GM18505 (cell line): Measurements from ENCODE around the gene NOD1.
A peak's percentile ranks its signal among the peaks of the same experiment; 100 is the strongest.
"Not testable (repeated sequence)": the region's sequence is repeated elsewhere in the genome, so short reads cannot be mapped to it uniquely, and the experiment has no call there.

Experiments
- ATAC-seq: cut with Tn5 transposase; IDR thresholded peaks from one replicate; pipeline ENCODE4 v1.9.1; 2021; ENCODE audit not compliant: unreplicated experiment
- POLR2A ChIP-seq: IDR thresholded peaks from 4 replicates; pipeline ENCODE4 v1.6.1; 2011; ENCODE audit warnings: borderline replicate concordance; ENCODE audit not compliant: insufficient read depth, insufficient read length; ENCODE audit errors: extremely low read depth

Gene NOD1

GRCh38 chr7:30511494-30511893 lies 32.9 kb upstream of the NOD1 start:
- no peak for ATAC-seq
- TF ChIP-seq POLR2A, result no peak

DNA sequence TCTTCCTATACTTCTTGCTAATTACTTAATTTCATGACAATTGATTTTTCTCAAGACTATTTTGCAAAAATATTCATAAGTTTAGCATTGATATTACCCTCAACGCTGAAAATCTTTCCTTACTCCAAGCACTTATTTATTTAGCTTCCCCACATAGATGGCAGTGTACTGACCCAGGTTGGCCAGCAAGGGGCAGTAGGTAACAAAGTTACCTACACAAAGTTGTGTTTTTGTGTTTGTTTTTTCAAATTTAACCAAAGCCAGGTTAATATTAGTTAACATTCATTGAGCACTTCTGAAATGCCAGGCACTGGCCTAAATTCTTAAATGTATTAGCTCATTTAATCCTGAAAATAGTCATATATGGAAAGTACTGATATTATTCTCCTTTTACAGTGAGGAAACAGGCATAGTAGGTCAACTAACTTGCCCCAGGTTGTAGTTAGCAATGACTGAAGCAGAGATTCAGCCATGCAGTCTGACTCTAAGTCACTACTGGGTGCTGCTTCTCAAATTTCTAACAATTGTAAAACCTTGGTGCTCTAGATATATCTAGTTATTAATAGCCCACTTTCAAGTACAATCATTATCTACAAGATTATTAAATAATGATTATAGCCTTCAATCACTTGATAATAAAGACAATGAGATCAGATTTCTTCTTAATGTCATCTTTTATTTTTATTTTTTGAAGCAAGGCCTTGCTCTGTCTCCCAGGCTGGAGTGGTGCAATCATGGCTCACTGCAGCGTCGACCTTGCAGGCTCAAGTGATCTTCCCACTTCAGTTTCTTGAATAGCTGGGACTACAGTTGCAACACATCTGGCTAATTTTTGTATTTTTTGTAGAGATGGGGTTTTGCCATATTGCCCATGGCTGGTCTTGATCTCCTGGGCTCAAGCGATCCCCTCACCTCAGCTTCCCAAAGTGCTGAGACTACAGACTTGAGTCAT lies 31.8 kb upstream of the NOD1 start:
- TF ChIP-seq POLR2A, result no peak
- ATAC-seq, result no peak

DNA sequence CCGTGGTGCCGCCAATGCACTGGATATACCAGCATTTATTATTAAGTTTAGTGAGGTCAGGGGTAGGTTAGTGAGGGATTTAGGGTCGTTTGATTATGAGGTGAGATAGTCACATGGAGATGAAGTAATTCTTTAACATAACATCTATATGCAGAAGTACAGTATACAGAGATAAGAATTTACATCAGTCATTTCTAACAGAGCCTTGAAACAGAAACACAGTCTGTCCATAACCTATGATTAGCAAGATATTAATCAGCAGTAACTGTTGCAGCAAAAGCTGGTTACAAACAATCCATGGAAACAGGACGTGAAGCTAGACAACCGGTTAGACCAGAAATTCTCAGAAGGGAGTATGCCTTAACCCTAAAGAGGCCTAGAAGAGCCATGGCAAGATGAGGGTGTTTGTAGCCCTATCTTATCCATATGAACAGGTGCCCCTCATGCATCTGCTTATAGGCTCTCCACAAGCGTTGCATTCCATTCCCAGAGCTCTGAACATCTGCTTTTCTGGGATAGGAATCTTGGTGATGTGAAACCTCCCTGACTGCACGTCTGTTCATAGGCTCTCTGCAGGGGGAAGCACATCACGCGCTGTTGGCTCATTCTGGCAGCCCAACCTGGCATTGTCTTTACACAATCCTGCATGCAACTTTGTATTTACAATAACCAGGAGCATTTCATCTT lies 30.7 kb upstream of the NOD1 start:
- not testable (repeated sequence) for ATAC-seq

DNA sequence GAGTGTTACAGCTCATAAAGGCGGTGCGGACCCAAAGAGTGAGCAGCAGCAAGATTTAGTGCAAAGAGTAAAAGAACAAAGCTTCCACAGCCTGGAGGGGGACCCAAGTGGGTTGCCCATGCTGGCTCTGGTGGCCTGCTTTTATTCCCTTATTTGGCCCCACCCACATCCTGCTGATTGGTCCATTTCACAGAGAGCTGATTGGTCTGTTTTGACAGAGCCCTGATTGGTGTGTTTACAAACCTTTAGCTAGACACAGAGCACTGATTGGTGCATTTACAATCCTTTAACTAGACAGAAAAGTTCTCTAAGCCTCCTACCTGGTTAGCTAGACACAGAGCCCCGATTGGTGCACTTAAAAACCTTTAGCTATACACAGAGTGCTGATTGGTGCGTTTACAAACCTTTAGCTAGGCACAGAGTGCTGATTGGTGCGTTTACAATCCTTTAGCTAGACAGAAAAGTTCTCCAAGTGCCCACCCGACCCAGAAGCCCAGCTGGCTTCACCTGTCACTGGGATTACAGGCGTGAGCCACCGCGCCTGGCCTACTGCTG lies 28.8 kb upstream of the NOD1 start:
- not testable (repeated sequence) for ATAC-seq

DNA sequence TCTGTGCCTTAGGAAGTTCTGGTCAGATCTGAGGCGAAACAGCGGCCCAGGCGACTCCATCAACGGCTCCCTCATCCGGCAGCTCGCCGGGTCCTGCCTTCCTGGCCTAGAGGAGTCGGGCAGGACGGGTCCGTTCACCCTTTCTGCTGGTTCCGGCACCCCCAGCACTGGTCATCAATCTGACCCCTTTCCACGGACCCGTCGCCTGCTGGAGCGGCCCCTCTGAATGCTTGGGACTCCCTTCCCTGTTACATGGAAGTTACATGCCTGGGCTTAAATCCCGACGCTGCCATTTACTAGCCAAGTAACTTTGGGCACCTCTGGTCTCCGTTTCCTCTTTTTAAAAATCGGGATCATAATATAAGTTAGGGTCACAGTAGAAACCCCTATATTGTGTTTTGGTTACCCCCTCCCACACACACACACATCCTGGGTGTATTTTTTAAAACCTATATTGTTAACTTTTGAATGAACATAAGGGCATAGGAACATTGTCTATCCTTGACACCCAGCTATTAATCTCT lies 26.7 kb upstream of the NOD1 start:
- peak; percentile 24 for ATAC-seq
- no peak for TF ChIP-seq POLR2A

DNA sequence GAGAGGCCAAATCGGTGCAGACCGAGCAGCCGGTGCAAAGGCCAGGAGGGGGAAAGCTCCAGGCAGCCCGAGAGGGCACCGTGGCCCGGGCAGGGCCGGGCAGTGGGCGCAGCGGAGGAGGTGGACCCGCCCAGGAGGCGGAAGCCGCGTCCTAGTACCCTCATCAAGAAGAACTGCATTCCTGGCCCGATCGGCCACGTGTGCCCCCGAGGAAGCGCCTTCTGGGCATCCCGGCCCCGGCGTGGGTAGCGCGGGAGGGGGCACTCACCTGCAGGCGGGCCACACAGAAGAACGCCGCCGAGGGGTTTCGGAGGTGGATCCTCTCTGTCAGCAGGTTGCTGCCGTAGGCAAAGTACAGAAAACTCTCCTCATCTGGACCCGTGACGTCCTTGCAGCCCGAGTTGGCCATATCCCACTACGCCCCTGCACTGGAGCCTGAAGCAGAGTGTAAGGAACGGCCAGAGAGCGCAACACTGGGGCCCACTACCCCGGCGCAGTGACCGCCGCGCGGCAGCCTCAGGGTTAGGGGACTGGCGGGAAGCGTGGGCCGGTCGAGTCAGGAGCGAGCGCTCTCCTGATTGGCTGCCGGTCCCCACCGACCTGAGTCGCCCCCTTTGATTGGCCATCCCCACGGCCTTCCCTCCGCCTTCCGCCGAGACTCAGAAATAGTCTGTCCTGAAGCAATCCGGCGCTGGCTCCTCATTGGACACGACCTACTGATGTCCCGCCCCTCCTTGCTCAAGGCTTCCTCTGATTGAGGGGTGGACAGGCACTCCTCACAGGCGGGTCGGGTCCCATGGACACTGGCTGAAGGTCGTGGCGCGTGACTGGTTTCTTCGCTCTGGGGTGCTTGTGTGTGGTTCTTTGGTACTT lies 26.0 kb upstream of the NOD1 start, which contains the start of gene GGCT:
TSS of gene GGCT (minus strand) at position 529 of the 873 bp plus-strand sequence. CDS start at position 409, 120 bp downstream.
- TF ChIP-seq POLR2A, result peak; percentile 91
- ATAC-seq, result peak; percentile 96

DNA sequence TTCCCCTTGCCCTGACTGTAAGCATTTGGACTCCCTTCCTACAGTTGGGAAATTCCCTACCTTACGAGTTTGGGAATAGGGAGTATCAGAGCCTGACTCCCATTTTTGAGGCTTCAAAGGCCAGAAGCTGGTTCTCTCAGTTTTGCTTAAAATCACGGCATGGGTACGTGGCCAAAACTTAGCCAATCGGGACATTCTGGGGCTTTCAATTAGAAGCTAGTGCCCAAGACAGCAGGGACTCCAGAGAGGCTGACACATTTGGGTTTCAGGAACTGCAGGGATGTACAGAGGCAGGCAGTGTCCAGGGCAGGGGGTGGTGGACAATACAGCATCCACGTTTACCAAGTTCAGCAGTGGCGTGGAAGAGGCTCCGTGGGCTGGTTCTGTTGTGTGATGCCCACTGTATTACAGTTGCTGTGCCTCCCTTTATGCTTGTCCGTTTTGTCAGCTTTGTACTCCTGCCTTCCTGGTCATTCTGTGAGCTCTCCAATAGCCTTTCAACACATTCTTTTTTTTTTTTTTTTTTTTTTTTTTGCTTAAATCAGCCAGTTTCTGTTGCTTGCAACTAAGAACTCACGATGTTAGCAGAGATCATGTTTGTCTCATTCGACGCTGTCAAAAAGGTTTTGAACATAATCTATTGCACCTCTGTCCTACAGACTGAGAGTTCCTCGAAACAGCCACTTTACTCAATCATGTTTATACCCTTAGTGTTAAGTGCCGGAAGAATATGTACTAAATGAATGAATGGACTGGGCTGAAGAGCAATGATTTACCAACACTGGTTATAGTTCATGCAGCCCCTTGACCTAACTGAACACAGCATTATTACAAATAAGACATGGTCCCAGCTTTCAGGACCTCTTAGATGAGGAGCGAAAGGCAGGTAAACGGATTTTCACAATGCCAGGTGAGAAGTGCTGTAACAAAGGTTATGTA lies 25.0 kb upstream of the NOD1 start:
- no peak for TF ChIP-seq POLR2A
- ATAC-seq, result no peak

DNA sequence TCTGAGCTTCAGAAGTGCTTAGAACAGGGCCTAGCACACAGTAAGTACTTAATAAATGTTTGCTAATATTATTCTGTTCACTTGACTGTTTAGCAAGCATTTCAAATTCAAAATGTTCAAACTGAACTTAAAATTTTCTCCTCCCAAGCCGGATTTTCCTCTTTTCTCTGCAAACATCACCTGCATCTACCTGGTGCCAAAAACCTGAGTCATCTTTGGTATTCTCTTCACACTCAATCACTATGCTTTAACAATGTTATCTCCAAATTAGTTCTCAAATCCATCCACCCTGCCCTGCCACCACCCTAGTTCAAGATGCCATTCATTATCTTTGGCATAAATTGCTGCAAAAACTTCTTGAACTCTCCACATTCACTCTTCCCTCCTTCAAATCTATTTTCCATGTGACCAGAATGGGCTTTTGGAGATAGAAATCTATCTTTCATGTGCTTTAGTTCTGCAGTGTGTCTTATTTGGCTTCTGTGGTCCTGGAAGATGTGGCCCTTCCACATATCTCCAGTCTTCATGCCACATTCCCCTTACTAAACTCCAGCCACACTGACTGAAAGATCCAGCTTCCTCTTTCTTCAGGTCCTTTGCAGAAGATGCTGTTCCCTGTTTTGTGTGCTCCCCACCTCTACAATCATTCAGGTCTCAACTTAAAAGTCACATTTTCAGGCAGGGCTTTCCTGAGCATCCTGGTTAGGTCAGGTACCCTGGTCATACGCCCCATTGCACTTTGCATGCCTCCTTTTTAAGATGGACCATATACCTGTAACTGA lies 24.1 kb upstream of the NOD1 start:
- TF ChIP-seq POLR2A, result no peak
- no peak for ATAC-seq

DNA sequence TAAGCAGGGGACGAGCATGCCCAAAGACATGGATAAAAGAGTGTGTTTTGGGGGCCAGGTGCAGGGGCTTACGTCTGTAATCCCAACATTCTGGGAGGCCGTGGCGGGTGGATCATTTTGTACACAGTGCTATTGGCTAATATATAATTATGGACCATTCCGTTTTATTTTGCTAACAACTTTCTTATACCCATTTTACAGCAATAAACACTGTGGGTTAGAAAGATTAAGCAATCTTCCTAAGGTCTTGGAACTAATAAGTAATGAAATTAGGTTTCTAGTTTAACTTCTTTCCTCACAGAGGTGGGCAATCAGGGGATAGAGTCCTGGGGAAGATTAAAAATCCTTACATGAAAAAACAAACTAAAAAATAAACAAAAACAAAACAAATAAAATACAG lies 22.7 kb upstream of the NOD1 start:
- ATAC-seq, result no peak
- no peak for TF ChIP-seq POLR2A

GRCh38 chr7:30493228-30493627 lies 14.6 kb upstream of the NOD1 start:
- no peak for TF ChIP-seq POLR2A
- ATAC-seq, result no peak

GRCh38 chr7:30491417-30491816 lies 12.8 kb upstream of the NOD1 start:
- no peak for TF ChIP-seq POLR2A
- ATAC-seq, result no peak

DNA sequence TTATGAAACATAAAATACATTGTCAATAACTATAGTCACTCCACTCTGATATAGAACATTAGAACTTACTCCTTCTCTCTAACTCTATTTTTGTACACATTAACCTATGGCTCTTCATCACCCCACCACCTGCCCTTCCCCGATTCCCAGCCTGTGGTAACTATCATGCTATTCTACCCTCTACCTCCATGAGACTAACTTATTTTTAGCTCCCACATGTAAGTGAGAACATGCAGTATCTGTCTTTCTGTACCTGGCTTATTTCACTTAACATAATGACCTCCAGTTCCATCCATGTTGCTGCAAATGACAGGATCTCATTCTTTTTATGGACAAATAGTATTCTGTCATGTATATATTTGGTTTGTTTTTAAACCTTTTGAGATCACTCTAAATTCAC lies 8.8 kb upstream of the NOD1 start:
- ATAC-seq, result no peak
- no peak for TF ChIP-seq POLR2A

DNA sequence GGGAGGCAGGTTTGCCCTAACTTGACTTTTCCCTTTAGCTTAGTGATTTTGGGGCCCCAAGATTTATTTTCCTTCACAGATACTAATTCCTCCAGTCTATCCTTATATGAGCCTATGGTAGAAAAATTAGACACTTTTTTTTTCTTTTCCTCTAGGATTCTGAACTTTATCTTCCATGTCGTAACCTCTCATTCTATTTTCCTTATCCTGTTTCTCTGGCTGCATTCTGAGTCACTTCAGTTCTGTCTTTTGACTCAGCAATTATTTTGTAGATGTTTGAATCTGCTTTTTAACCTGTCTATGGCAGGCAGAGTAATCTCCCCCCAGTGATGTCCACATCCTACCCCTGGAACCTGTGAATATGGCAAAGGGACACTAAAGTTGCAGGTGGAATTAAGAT lies 7.1 kb upstream of the NOD1 start:
- no peak for TF ChIP-seq POLR2A
- ATAC-seq, result no peak

- ATAC-seq, result not testable (repeated sequence)
Observed at GRCh38 chr7:30481416-30481815, 2.8 kb upstream of the NOD1 start.
